K562 (cell line): ENCODE data around the gene THOP1. TPM values are rescaled to one million over a fixed set of nuclear protein-coding genes. Genes with fewer than 3 reads are reported as not detected.

Source experiments
- ATAC-seq: fragments of 200-7000 bp; cut with Tn5 transposase; 3 replicates; pipeline ENCODE4 v1.9.1; 2020; ENCODE audit warnings: moderate library complexity
- BruUV-seq: library from RNA; stranded (reverse); fragments of 400-500 nt; replicated peaks from 2 replicates; lab custom pipeline; 2021; lab: Mats Ljungman, UMichigan
- CTCF ChIA-PET: fragments of 300-600 bp; formaldehyde crosslinking; extraction: SDS; loops from one replicate; lab custom pipeline; 2021; ENCODE audit warnings: low intra/inter-chr PET ratio; lab: Yijun Ruan, JAX
- POLR2A ChIA-PET: fragments of 300-600, 350-650 bp; sonication (Branson Sonifier 250); formaldehyde crosslinking; extraction: SDS; loops from one replicate; lab custom pipeline; 2021; ENCODE audit warnings: antibody characterized with exemption, inconsistent platforms; lab: Yijun Ruan, JAX
- DNase-seq, 4 experiments: peaks; one replicate each; pipeline versions ENCODE4 v3.0.0 to v3.0.0-alpha.2; 2011 to 2018; ENCODE audit warnings: low spot score in 3 of 4, mixed read lengths in 3 of 4; ENCODE audit errors: extremely low read depth in 1 of 4
- FAIRE-seq: peaks from 2 replicates; lab custom pipeline; 2011; peaks lifted over from hg19 to GRCh38; lab: Jason Lieb, UNC
- H2AFZ ChIP-seq: 2 replicates; pipeline ENCODE4 v1.6.0; 2011; ENCODE audit warnings: low read depth, low read length, control low read depth, inconsistent platforms
- H3K27ac ChIP-seq: fragments of 200-600 bp; 3 replicates; pipeline ENCODE4 v1.8.0; 2011; ENCODE audit warnings: low read depth, mild to moderate bottlenecking, control low read depth, inconsistent platforms, low read length, moderate library complexity, mixed read lengths; ENCODE audit errors: extremely low read depth
- H3K27me3 ChIP-seq, 2 experiments: fragments of 300-600 bp in 1 of 2; 2 replicates in 1 of 2; 3 replicates in 1 of 2; pipeline versions ENCODE4 v1.6.0 to v1.8.0; 2011; ENCODE audit warnings: inconsistent platforms in 2 of 2, low read length in 2 of 2, mild to moderate bottlenecking in 1 of 2, mixed read lengths in 1 of 2, moderate library complexity in 1 of 2; ENCODE audit not compliant: control insufficient read depth in 2 of 2, insufficient read depth in 2 of 2
- H3K36me3 ChIP-seq: fragments of 300-600 bp; 3 replicates; pipeline ENCODE4 v1.8.0; 2011; ENCODE audit warnings: mild to moderate bottlenecking, low read length, inconsistent platforms; ENCODE audit not compliant: control insufficient read depth, insufficient read depth
- H3K4me1 ChIP-seq, 2 experiments: fragments of 200-600 bp in 1 of 2; replicated peaks in 1 of 2; 2 replicates in 1 of 2; 3 replicates in 1 of 2; pipeline versions ENCODE4 v1.5.1 to v1.8.0; 2011; ENCODE audit warnings: inconsistent platforms in 2 of 2, low read length in 2 of 2, mild to moderate bottlenecking in 1 of 2, mixed read lengths in 1 of 2, moderate library complexity in 1 of 2; ENCODE audit not compliant: control insufficient read depth in 2 of 2, insufficient read depth in 2 of 2
- H3K4me2 ChIP-seq: 2 replicates; pipeline ENCODE4 v1.6.1; 2011; ENCODE audit warnings: low read length, control low read depth, inconsistent platforms, mixed read lengths; ENCODE audit not compliant: insufficient read depth
- H3K4me3 ChIP-seq: fragments of 200-600 bp; sonication (generic), shearing (Covaris generic); 2 replicates; pipeline ENCODE4 v1.5.1; 2016; ENCODE audit warnings: control low read depth, inconsistent platforms
- H3K79me2 ChIP-seq: fragments of 200-600 bp; 3 replicates; pipeline ENCODE4 v1.8.0; 2011; ENCODE audit warnings: low read length, inconsistent platforms; ENCODE audit not compliant: control insufficient read depth, insufficient read depth
- H3K9ac ChIP-seq, 2 experiments: 2 replicates each; pipeline versions ENCODE4 v1.6.0 to v1.6.1; 2011; ENCODE audit warnings: low read depth in 2 of 2, low read length in 2 of 2, control low read depth in 1 of 2, inconsistent platforms in 1 of 2, mild to moderate bottlenecking in 1 of 2, mixed read lengths in 1 of 2; ENCODE audit not compliant: insufficient read depth in 1 of 2
- H3K9me1 ChIP-seq: one replicate; pipeline ENCODE4 v1.6.0; 2011; ENCODE audit warnings: inconsistent platforms, mild to moderate bottlenecking, low read length, moderate library complexity; ENCODE audit not compliant: control insufficient read depth, insufficient read depth
- H3K9me3 ChIP-seq: replicated peaks from 2 replicates; pipeline ENCODE4 v1.5.1; 2011; ENCODE audit warnings: low read depth, low read length, inconsistent platforms; ENCODE audit not compliant: control insufficient read depth, insufficient read depth
- H4K20me1 ChIP-seq: replicated peaks from 2 replicates; pipeline ENCODE4 v1.6.1; 2011; ENCODE audit warnings: low read length, inconsistent platforms, mixed read lengths; ENCODE audit not compliant: control insufficient read depth, insufficient read depth
- ADNP ChIP-seq: fragments of 200-800 bp; sonication (Bioruptor generic); IDR thresholded peaks from 2 replicates; pipeline ENCODE4 v1.6.1; 2016; ENCODE audit warnings: missing genetic modification characterization, missing compliant biosample characterization
- BRF2 ChIP-seq: IDR thresholded peaks from 3 replicates; pipeline ENCODE4 v1.6.1; 2011; ENCODE audit warnings: borderline replicate concordance, mild to moderate bottlenecking; ENCODE audit not compliant: insufficient read length, insufficient read depth
- CHCHD3 ChIP-seq: fragments of 250-450 bp; sonication (Bioruptor Pico); IDR thresholded peaks from 2 replicates; pipeline ENCODE4 v2.1.2; 2022; ENCODE audit warnings: mild to moderate bottlenecking
- GTF2A2 ChIP-seq: IDR thresholded peaks from 2 replicates; pipeline ENCODE4 v1.6.1; 2016; ENCODE audit warnings: mild to moderate bottlenecking, missing genetic modification characterization, missing compliant biosample characterization
- GTF2F1 ChIP-seq: IDR thresholded peaks from 2 replicates; pipeline ENCODE4 v1.6.1; 2011; ENCODE audit warnings: low read depth, low read length, improper control_type of control experiment
- NONO ChIP-seq, 2 experiments: fragments of 200-400 bp in 1 of 2; fragments of 450-650 bp in 1 of 2; formaldehyde crosslinking in 1 of 2; IDR thresholded peaks; 2 replicates each; pipeline ENCODE4 v1.6.1; 2017; ENCODE audit warnings: low read depth in 2 of 2, mild to moderate bottlenecking in 2 of 2, moderate library complexity in 2 of 2, low read length in 1 of 2
- PHB ChIP-seq: fragments of 250-450 bp; sonication (Bioruptor Pico); IDR thresholded peaks from 2 replicates; pipeline ENCODE4 v1.5.0; 2021
- PRPF4 ChIP-seq: fragments of 200-400 bp; formaldehyde crosslinking; IDR thresholded peaks from one replicate; pipeline ENCODE4 v1.6.1; 2017; ENCODE audit warnings: low read length, low read depth, mild to moderate bottlenecking; ENCODE audit not compliant: insufficient read depth, poor library complexity, severe bottlenecking
- SIN3B ChIP-seq: fragments of 450-650 bp; IDR thresholded peaks from 2 replicates; pipeline ENCODE4 v1.6.1; 2017; ENCODE audit warnings: low read depth, mild to moderate bottlenecking, moderate library complexity
- SMAD4 ChIP-seq: fragments of 250-450 bp; sonication (Bioruptor Pico); conservative IDR thresholded peaks from 2 replicates; pipeline ENCODE4 v1.8.0; 2021; ENCODE audit warnings: inconsistent platforms, mild to moderate bottlenecking, moderate library complexity
- TEAD2 ChIP-seq: fragments of 450-650 bp; IDR thresholded peaks from 2 replicates; pipeline ENCODE4 v1.6.1; 2016; ENCODE audit warnings: missing genetic modification characterization, control low read depth, missing compliant biosample characterization
- TRIM24 ChIP-seq, 2 experiments: fragments of 450-650 bp; IDR thresholded peaks; 2 replicates each; pipeline ENCODE4 v1.6.1; 2016
- ZC3H8 ChIP-seq: fragments of 450-650 bp; IDR thresholded peaks from 2 replicates; pipeline ENCODE4 v1.6.1; 2017
- WGBS: fragments of 100-300 bp; shearing (Covaris generic); methylation state at CpG from one replicate; pipeline ENCODE4 v1.1.6; 2016; ENCODE audit warnings: low coverage, mixed read lengths; ENCODE audit not compliant: insufficient coverage; ENCODE audit errors: missing lambda C conversion rate; 5-methylcytosine and 5-hydroxymethylcytosine counted together
- in situ Hi-C: fragments of 300-500 bp; cut with MboI; formaldehyde crosslinking; loops from 4 replicates; pipeline ENCODE4 v1.15.0; 2018; ENCODE audit warnings: inconsistent platforms, mixed read lengths
- intact Hi-C: fragments of 100-400 bp; cut with micrococcal nuclease; formaldehyde crosslinking; loops from 2 replicates; pipeline ENCODE4 v1.14.2; 2022
- polyA plus RNA-seq, 8 experiments: library from polyadenylated mRNA; depleted of rRNA in 4 of 8; stranded (reverse) in 5 of 8; unstranded in 3 of 8; fragments of >200 nt; fragmentation: Nextera tagmentation in 2 of 8; fragmentation: Illumina TruSeq in 1 of 8; extraction: Ambion mirVana in 2 of 8; extraction: Trizol in 1 of 8; gene quantifications; 2 replicates each; pipeline versions ENCODE4 v1.2.1 to v1.2.3, GENCODE V29; 2011 to 2014; ENCODE audit warnings: inconsistent platforms in 1 of 8, missing spikeins in 1 of 8
- total RNA-seq, 7 experiments: library from RNA; depleted of rRNA in 6 of 7; stranded (reverse); fragments of >200 nt in 6 of 7; fragmentation: Illumina TruSeq in 2 of 7; extraction: Trizol in 2 of 7; gene quantifications; 2 replicates each; pipeline versions ENCODE4 v1.2.1 to v1.2.3, GENCODE V29; 2011 to 2021; ENCODE audit warnings: low replicate concordance in 1 of 7

The THOP1 gene
- total and polyA plus RNA-seq, 9 of the 15 experiments (the other 6 are each of a cell fraction or from before 2014, with no cell fraction given) = 1.3 to 255 (median 96.1) TPM

DNA sequence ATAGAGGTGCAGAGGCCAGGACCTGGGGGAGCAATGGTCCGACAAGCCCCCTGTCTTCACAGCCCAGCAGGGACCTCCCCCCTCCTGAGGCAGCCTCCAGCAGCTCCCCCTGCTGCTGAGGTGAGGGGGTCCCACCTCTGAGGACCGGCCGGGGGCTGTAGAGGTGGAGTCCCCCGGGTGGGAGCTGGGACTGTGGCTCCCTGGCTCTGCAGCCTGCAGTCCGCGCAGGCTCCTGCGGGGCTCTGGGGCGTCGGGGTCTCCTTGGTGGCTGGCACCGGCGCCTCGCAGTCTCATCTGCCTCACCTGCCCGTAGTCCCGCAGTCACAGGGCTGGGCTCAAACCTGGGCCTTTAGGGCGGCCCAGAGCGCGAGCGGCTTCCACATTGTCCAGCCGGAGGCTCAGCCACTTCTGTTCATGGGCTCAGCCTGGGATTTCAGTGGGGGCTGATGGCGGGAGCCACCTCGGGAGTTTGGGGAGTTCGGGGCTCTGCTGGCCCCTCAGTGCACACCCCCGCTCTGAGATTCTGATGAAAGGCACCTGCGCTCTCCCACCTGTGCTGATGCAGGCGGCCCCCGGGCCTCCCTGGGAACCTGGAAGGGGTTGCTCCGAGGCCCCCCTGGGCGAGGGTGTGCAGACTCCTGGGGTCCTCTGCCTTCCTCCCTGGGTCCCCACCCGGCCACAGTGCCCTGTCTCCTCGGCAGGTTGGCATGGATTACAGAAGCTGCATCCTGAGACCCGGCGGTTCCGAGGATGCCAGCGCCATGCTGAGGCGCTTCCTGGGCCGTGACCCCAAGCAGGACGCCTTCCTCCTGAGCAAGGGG, 27.3 kb downstream of the THOP1 start:
- 93% methylated on average over 18 of the region's 37 CpGs for WGBS
- DNase-seq = no peak
- intact Hi-C loops (no loop called here), in situ Hi-C loops (no loop called here)
- ATAC-seq = no peak
- no peaks in the 10 kb centered on the region for H3K9me3 ChIP-seq
- ChIA-PET POLR2A (no interaction called here), CTCF (no interaction called here)
- H4K20me1 ChIP-seq = no peaks in the 10 kb centered on the region
- peak overlapping the region in 1 of 2 experiments; percentile 35; a peak in 1 of 4 replicates for H3K9ac ChIP-seq
- no peak overlapping the region for H3K4me2 ChIP-seq
- peaks cover 67% of the 10 kb centered on the region; the same call in 2 of the 3 replicates for H3K36me3 ChIP-seq
- no TSS peak for BruUV-seq
- no peak overlapping the region for H2AFZ ChIP-seq
- no peak overlapping the region for H3K27ac ChIP-seq
- no peak overlapping the region for H3K4me3 ChIP-seq
- no peak for TF ChIP-seq ADNP (tag)
- H3K9me1 ChIP-seq = no peaks in the 10 kb centered on the region
- no peaks in the 10 kb centered on the region for H3K79me2 ChIP-seq
- no peaks in the 10 kb centered on the region for H3K27me3 ChIP-seq
- peaks cover 0 to 21% of the 10 kb centered on the region in 2 experiments; a peak in 2 of 5 replicates for H3K4me1 ChIP-seq
- no peak for FAIRE-seq

DNA sequence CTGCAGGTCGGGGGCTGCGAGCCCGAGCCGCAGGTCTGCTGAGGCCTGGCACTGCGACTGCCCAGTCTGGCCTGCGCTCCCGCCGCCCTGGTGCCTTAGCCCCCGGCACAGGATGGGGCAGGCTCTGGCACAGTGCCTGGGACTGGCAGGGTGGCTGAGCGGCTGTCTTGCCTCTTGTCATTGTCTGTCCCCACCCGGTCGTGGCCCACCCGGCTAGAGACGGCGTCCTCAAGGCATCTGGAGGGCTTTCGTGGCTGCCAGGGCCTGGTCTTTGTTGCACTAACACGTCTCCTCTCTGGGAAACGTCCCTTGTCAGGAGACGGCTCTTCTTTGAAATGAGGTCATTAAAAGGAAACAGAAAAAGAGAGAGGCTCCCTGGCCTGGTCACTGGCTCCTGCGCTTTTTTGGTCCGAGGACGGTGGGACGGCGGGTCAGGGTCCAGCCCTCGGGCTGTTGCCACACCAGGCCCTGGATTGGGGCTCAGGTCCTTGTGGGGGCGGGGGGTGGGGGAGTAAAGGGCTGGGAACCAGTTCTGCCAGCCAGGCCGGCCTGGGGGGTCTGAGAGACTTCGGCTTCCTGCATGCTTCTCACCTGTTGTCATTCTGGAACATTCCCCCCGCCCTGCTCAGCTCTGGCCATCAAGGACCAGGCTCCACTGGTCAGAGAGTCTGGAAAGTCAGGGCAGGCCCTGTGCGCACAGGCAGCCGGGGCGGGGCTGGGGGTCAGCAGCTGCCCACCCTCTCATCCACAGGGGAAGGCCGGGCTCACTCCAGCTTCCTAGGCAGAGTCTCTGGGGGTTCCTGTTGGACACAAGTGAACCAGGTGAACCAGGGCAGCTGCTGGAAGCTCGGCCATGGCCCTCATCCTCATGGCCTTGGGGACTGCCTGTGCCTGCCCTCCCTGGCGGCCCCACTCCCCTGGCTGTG, 28.2 kb downstream of the THOP1 start:
- in situ Hi-C loops = no loop called here
- 92% methylated on average over 26 of the region's 35 CpGs for WGBS
- peaks cover 0 to 21% of the 10 kb centered on the region in 2 experiments; a peak in 2 of 5 replicates for H3K4me1 ChIP-seq
- H3K36me3 ChIP-seq = peaks cover 58% of the 10 kb centered on the region; the same call in 2 of the 3 replicates
- H3K79me2 ChIP-seq = no peaks in the 10 kb centered on the region
- no TSS peak for BruUV-seq
- H3K9me1 ChIP-seq = no peaks in the 10 kb centered on the region
- intact Hi-C loops = no loop called here
- DNase-seq = no peak
- ChIA-PET POLR2A (interaction anchor here (0.7 to 0.9 kb wide), 2 partner anchors 13 to 1852 kb away, joined by 3 read pairs; no protein-coding TSS in a partner anchor), CTCF (no interaction called here)
- H3K4me3 ChIP-seq = no peak overlapping the region
- FAIRE-seq = no peak
- H3K27ac ChIP-seq = no peak overlapping the region
- H3K27me3 ChIP-seq = no peaks in the 10 kb centered on the region
- no peaks in the 10 kb centered on the region for H3K9me3 ChIP-seq
- no peak overlapping the region for H3K9ac ChIP-seq
- H2AFZ ChIP-seq = no peak overlapping the region
- TF ChIP-seq PHB (CRISPR knock-in tag) (no peak), SMAD4 (CRISPR knock-in tag) (no peak), PRPF4 (no peak), TRIM24 (IDR thresholded peaks at IDR 0.05) (no peak), GTF2F1 (no peak), SIN3B (no peak), NONO (IDR thresholded peaks at IDR 0.05; ENCODE audit: low read depth in 2 of 2, low read length in 1 of 2) (no peak), TEAD2 (no peak), CHCHD3 (CRISPR knock-in tag) (no peak), BRF2 (no peak), ZC3H8 (no peak), GTF2A2 (no peak)
- no peaks in the 10 kb centered on the region for H4K20me1 ChIP-seq
- no peak overlapping the region for H3K4me2 ChIP-seq
- ATAC-seq = no peak
